HG02642 (cell line): Measurements from ENCODE around the gene PIP5K1B.

ENCODE experiments used
- ATAC-seq: cut with Tn5 transposase; IDR thresholded peaks from one replicate; pipeline ENCODE4 v1.9.1; 2021; ENCODE audit warnings: mild to moderate bottlenecking; ENCODE audit not compliant: unreplicated experiment, poor library complexity

The PIP5K1B gene

GRCh38 chr9:68895741-68896478 is 190.9 kb downstream of the PIP5K1B start:
- peak; percentile 83 for ATAC-seq

- peak; percentile 10 for ATAC-seq
These were observed 191.4 kb downstream of the PIP5K1B start for GRCh38 chr9:68896486-68896885.

GRCh38 chr9:68897577-68898145 is 192.6 kb downstream of the PIP5K1B start:
- no peak for ATAC-seq

- ATAC-seq, result no peak
These were observed 193.9 kb downstream of the PIP5K1B start for GRCh38 chr9:68898781-68899439.

GRCh38 chr9:68904454-68904853 is 199.4 kb downstream of the PIP5K1B start:
- no peak for ATAC-seq

GRCh38 chr9:68905129-68905528 is 200.1 kb downstream of the PIP5K1B start:
- ATAC-seq, result no peak

GRCh38 chr9:68907910-68908309 is 202.9 kb downstream of the PIP5K1B start:
- no peak for ATAC-seq

- peak; percentile 41 for ATAC-seq
These were observed 207.5 kb downstream of the PIP5K1B start for GRCh38 chr9:68912561-68912960.

GRCh38 chr9:68913054-68913453 is 208.0 kb downstream of the PIP5K1B start:
- ATAC-seq, result no peak

- ATAC-seq, result no peak
These were observed 209.7 kb downstream of the PIP5K1B start for GRCh38 chr9:68914751-68915150.

GRCh38 chr9:68919661-68920060 is 214.6 kb downstream of the PIP5K1B start:
- peak; percentile 40 for ATAC-seq

- no peak for ATAC-seq
These were observed 215.9 kb downstream of the PIP5K1B start for GRCh38 chr9:68920921-68921320.

GRCh38 chr9:68923480-68923879 is 218.4 kb downstream of the PIP5K1B start:
- ATAC-seq, result no peak

- ATAC-seq, result no peak
These were observed 220.1 kb downstream of the PIP5K1B start for GRCh38 chr9:68925175-68925574.

- no peak for ATAC-seq
These were observed 222.1 kb downstream of the PIP5K1B start for GRCh38 chr9:68927165-68927564.

GRCh38 chr9:68931821-68932220 is 226.8 kb downstream of the PIP5K1B start:
- no peak for ATAC-seq

- no peak for ATAC-seq
These were observed 227.4 kb downstream of the PIP5K1B start for GRCh38 chr9:68932458-68932857.

GRCh38 chr9:68933434-68934328 is 228.6 kb downstream of the PIP5K1B start:
- peak; percentile 94 for ATAC-seq

GRCh38 chr9:68934329-68934644 is 229.2 kb downstream of the PIP5K1B start:
- ATAC-seq, result no peak

GRCh38 chr9:68940573-68940972 is 235.5 kb downstream of the PIP5K1B start:
- ATAC-seq, result no peak
